ENCODE data around the gene HEXB.

Gene HEXB

GRCh38 chr5:74761241-74761640 is 76.2 kb downstream of the HEXB start:
- no peak for DNase-seq

GRCh38 chr5:74762599-74762998 is 77.6 kb downstream of the HEXB start:
- DNase-seq, result no peak

GRCh38 chr5:74763504-74763903 is 78.5 kb downstream of the HEXB start:
- DNase-seq, result no peak

- no peak for DNase-seq
Measured at GRCh38 chr5:74765201-74765600, 80.2 kb downstream of the HEXB start.

GRCh38 chr5:74765929-74766328 is 80.9 kb downstream of the HEXB start:
- DNase-seq, result no peak

GRCh38 chr5:74766418-74766848 is 81.4 kb downstream of the HEXB start:
- DNase-seq, result peak in 1 of 2 donors; percentile 45

- peak; percentile 90 to 94 for DNase-seq
Measured at GRCh38 chr5:74766849-74767578, 82.0 kb downstream of the HEXB start, which contains the start of the genes GFM2 and NSA2. Gene GFM2, minus strand, starts transcription at chr5:74767117. Its CDS starts 3,375 bp downstream, at chr5:74763742. Gene NSA2, plus strand, starts transcription at chr5:74767249. Its CDS starts 112 bp downstream, at chr5:74767361.

GRCh38 chr5:74767579-74767913 is 82.5 kb downstream of the HEXB start:
- DNase-seq, result no peak

All from CD4-positive, alpha-beta T cell treated with Interleukin-1 beta for 1 hour (primary cell).